ENCODE results near the gene TFB2M.
A peak's percentile ranks its signal among the peaks of the same experiment; 100 is the strongest.
"Not testable (repeated sequence)": the region's sequence is repeated elsewhere in the genome, so short reads cannot be mapped to it uniquely, and the experiment has no call there.

Gene TFB2M, protein sequence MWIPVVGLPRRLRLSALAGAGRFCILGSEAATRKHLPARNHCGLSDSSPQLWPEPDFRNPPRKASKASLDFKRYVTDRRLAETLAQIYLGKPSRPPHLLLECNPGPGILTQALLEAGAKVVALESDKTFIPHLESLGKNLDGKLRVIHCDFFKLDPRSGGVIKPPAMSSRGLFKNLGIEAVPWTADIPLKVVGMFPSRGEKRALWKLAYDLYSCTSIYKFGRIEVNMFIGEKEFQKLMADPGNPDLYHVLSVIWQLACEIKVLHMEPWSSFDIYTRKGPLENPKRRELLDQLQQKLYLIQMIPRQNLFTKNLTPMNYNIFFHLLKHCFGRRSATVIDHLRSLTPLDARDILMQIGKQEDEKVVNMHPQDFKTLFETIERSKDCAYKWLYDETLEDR

DNA sequence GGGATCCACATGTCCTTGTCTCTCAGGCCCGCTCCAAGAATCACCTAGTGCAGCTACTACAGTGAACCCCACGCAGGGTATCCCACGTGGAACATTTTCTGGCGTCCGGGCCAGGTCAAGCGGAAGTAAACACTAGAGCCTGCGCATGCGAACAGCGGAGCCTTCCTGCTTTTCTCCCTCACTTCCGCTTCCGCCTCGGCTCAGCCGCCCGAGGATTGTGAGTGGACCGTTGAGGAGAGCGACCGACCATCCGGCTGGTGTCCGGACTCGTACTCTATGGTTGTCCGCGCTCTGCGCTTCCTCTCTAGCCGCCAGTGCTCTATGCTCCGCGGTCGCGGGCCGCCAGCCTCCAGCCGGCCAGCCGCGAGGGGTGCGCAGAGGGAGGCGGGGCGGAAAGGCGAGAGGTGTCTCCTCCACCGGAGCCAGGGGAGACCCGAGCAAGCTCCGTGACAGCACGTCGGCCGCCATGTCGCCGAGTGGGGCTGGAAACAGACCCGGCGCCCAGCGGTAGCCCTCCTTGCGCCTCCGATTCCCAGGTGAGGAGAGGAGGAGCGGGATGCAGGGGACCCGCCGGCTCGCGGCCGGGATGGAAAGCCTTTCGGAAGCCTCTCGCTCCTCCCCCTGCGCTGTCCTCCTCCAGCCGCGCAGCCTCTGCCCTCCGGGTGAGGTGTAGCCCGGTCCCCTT is at the start of gene TFB2M, which contains the start of gene CNST:
Gene TFB2M (minus strand): TSS at position 134 of the 685 bp plus-strand sequence. CDS start 123 bp downstream, at position 11.
Gene CNST (plus strand): TSS at position 329 of the 685 bp plus-strand sequence. CDS start 25,107 bp downstream, outside the sequence.
- DNase-seq (ENCODE audit: low read depth) = peak; percentile 97

GRCh38 chr1:246613096-246613758 is 47.2 kb upstream of the TFB2M start:
- no peak for DNase-seq (ENCODE audit: low read depth)

GRCh38 chr1:246609632-246610031 is 43.6 kb upstream of the TFB2M start:
- no peak for DNase-seq (ENCODE audit: low read depth)

- DNase-seq (ENCODE audit: low read depth) = peak; percentile 80
Measured at GRCh38 chr1:246608616-246609376, 42.7 kb upstream of the TFB2M start.

DNA sequence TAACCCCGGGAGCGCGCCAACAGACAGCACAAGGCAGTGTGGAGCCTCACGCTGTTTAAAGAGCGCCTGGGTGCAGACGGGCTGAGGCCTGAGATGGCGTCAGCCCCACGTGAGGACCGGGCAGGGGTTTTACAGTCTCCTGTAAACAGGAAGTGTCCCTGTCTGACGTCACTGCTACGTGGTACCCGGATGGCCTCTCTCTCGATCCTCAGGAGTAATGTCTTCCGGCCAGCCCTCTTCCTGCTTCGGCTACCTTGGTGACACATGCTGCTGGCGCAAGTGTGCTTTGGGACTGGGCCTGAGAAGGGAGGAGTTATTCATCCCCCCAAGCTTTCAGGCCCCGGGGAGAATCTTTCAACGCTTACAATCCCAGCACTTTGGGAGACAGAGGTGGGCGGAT is 41.4 kb upstream of the TFB2M start:
- no peak for DNase-seq (ENCODE audit: low read depth)

DNA sequence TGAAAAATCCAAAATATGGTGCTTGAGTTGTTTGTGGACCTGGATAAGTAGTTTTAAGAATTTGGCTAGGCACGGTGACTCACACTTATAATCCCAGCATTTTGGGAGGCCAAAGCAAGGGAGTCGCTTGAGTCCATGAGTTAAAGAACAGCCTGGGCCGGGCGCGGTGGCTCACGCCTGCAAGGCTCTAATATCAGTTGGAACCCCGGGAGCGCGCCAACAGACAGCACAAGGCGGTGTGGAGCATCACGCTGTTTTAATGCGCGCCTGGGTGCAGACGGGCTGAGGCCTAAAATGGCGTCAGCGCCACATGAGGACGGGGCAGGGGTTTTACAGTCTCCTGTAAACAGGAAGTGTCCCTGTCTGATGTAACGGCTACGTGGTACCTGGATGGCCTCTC is 39.2 kb upstream of the TFB2M start:
- not testable (repeated sequence) for DNase-seq (ENCODE audit: low read depth)

GRCh38 chr1:246602194-246602593 is 36.1 kb upstream of the TFB2M start:
- no peak for DNase-seq (ENCODE audit: low read depth)

- no peak for DNase-seq (ENCODE audit: low read depth)
Measured at GRCh38 chr1:246600579-246600978, 34.5 kb upstream of the TFB2M start.

DNA sequence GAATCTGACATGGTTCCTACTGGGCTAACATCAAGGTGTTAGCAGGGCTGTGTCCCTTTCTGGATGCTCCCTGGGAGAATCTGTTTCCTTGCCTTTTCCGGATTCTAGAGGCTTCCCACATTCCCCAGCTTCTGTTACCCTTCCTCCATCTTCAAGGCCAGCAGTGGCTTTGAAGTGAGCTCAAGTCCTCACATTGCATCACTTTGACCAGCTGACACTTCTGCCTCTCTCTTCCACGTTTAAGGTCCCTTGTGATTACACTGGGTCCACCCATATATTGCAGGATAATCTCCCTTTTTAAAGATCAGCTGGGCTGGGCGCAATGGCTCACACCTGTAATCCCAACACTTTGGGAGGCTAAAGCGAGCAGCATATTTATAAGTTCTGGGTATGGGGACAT is 33.3 kb upstream of the TFB2M start:
- DNase-seq (ENCODE audit: low read depth) = no peak

DNA sequence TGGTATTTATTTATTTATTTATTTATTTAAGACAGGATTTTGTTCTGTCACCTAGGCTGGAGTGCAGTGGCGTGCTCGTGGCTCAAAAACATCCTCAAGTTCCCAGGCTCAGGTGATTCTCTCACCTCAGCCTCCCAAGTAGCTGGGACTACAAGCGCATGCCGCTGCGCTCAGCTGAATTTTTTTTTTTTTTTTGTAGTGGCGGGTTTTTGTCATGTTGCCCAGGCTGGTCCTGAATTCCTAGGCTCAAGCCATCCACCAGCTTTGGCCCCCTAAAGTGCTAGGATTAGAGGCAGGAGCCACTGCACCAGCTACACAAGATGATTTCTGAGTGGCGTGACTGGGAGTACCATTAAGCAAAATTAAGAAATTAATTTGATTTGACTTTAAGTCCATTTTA is 31.9 kb upstream of the TFB2M start:
- no peak for DNase-seq (ENCODE audit: low read depth)

DNA sequence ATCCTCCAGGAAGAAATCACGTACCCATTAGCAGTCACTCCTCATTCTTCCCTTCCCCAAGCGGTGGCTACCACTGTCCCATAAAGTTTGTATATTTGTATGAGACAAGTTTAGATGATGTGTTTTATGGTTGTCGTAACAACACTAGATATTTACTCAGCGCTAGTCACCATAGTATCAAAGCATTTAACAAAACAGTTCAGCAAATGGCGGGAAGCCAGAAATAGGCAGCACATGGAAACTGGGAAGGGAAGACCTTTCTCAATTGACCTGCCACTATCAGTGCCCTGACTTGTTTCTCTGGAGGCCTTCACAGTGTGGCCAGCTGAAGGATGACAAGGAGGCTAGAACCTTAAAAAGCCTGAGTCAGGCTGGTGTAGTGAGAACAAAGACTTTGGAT is 31.3 kb upstream of the TFB2M start:
- DNase-seq (ENCODE audit: low read depth) = peak; percentile 70

DNA sequence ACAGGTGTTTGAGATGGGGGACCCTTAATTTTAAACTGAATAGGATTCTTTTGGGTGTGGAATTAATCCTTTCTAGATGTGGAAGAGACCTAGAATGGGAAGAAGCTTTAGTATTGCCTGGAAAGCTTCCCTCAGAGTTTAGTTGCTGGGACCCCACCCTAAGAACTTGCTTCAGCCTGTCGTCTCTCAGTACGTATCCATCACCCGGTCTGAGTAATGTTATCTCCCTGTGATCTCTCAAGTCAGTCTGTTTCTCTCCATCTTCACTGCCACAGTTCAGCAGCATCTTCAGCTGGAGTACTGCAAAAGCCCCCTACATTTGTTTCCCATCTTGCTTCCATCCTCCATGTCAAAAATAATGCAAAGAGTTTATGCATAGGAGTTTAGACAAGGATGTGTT is 29.1 kb upstream of the TFB2M start:
- no peak for DNase-seq (ENCODE audit: low read depth)

DNA sequence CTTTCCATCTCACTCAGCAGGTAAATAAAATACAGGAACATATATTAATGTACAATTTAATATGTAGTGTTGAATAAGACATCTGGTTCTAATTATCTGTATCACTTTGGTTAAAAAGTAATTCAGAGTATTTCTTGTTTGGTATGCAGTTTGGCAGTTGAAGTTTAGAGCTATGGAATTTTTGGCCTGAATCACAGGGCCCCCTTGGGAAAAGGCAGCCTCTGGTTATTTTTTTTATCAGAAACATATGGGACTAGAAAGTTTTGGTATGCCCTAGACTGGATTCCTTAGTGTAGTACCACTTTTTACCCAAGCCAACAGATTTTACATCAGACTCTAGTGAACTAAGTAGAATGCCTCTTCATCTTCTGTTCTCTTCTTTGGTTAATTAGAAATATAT is 26.6 kb upstream of the TFB2M start:
- peak; percentile 96 for DNase-seq (ENCODE audit: low read depth)

GRCh38 chr1:246591958-246592357 is 25.9 kb upstream of the TFB2M start:
- DNase-seq (ENCODE audit: low read depth) = no peak

- no peak for DNase-seq (ENCODE audit: low read depth)
Measured at GRCh38 chr1:246591504-246591903, 25.4 kb upstream of the TFB2M start.

DNA sequence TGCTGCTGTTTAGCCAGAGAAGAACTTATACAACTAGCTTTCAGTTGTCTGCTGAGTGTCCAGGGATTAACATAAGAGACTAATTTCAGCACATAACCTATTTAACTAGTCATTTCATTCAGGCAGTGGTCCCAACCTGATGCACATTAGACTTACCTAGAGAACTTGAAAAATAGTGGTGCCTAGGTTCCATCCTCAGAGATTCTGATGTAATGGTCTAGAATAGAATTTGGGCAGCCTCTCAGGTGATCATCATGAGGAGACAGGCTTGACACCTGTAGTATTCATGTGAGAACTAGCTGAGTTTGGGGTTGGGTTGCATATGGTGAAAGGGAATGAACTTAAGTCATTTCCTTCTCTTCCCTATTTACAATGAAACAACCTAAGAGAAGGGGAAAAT is 25.0 kb upstream of the TFB2M start:
- no peak for DNase-seq (ENCODE audit: low read depth)

DNA sequence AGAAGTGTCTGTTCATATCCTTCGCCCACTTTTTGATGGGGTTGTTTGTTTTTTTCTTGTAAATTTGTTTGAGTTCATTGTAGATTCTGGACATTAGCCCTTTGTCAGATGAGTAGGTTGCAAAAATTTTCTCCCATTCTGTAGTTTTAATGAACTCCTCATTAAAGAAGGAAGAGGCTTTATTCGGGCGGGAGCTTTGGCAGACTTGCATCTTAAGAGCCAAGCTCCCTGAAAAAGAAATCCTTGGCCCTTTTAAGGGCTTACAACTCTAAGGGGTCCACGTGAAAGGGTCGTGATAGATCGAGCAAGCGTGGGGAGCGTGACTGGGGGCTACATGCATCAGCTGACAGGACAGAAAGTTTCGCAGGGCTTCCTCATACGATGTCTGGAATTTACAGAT is 23.9 kb upstream of the TFB2M start:
- not testable (repeated sequence) for DNase-seq (ENCODE audit: low read depth)

DNA sequence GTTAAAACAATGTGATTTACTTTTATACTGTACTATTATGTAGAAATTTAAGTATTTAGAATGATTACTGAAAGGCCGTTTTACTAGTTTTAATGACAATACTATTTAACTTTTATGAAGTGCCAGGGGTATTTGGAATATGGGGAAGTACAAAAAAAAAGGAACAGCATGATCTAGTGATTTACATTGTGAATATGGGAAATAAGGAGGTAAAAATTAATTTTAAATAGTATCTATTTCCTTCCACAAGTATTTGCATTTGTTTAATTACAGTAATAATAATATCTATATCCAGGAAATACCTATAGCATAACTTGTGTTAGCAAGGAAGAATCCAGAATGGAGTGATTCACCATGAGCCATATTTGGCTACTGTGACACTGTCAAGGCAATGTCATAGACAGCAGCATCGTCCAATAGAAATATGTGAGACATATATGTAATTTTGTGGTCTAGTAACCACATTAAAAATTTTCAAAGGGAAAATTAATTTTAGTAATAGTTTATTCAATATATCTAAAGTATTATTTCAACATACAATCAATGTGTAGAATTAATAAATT is 22.2 kb upstream of the TFB2M start:
- no peak for DNase-seq (ENCODE audit: low read depth)

DNA sequence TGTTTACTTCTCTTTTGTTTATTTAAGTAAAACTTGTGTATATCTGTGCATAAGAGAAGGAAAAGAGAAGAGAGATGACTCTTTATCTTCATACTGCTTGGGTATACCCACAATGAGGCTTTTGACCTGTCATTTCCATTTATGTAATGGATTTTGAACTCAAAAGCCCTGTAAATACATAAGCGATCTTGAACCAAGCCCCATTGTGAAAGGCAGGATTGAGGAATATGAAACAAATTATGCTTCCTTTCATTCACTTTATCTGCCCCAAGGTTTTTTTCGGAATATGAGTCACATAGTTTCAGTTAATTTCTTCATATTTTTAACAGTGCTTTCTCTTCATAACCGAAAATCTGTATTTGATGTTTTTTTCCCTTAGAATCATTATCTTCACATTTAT is 21.5 kb upstream of the TFB2M start:
- peak; percentile 54 for DNase-seq (ENCODE audit: low read depth)

DNA sequence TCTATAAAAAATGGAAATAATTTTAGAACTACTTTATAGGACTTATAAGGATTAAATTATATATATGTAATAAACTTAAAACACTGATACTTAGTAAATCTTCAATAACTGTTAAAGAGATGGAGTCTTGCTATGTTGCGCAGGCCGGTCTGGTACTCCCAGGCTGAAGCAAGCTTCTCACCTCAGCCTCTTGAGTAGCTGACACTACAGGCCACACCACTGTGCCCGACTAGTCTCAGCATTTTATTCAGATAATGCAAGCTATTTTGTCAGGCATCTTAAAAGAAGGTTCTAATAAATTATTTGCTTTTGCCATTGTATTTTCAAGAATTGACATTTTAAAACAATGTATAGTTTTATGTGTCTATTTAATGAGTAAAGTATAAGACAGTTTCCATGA is 21.0 kb upstream of the TFB2M start:
- DNase-seq (ENCODE audit: low read depth) = no peak

DNA sequence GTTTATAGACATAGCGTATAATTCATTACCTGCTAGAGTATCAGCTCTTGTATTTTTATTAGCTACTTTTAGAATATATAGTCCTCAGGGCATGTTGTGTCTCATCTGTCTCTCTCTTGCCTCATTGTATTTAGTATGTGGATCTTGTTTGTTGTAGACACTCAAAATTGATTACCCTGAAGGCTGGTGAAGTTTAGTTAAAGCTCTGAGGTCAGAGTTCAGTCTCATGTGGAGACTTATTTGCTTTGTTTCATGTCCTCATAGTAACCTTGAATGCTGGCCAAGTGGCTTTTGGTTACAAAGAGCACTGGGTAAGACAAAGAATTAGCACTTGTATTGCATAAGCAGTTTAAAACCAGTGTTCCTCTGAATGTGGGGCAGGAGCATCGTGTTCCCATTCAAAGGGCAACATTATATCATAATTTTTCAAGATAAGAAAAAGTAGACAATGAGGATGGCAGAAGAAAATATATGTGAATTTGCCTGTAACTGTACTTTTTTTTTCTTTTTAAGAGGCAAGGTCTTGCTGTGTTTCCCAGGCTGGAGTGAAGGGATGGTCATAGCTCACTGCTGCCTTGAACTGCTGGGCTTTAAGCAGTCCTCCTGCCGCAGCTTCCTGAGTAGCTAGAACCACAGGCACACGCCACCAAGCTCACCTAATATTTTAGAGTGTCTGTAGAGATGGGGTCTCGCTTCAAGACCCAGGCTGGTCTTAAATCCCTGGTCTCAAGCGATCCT is 17.6 kb upstream of the TFB2M start:
- peak; percentile 86 for DNase-seq (ENCODE audit: low read depth)

All from fibroblast of the conjunctiva (primary cell).